HG02973 (cell line): ENCODE data around the gene PCDHA10.
"Not testable (repeated sequence)": the region's sequence is repeated elsewhere in the genome, so short reads cannot be mapped to it uniquely, and the experiment has no call there.

Source experiments
- ATAC-seq: cut with Tn5 transposase; IDR thresholded peaks from one replicate; pipeline ENCODE4 v1.9.1; 2021; ENCODE audit warnings: moderate library complexity; ENCODE audit not compliant: unreplicated experiment

Gene PCDHA10

GRCh38 chr5:140840978-140841962 lies 14.4 kb upstream of the PCDHA10 start, which contains the start of gene PCDHA8:
PCDHA8 (plus strand) TSS chr5:140841187; CDS start chr5:140841322, 135 bp downstream.
- no peak for ATAC-seq

- no peak for ATAC-seq
These were observed 12.6 kb upstream of the PCDHA10 start for GRCh38 chr5:140842798-140843733.

GRCh38 chr5:140848139-140849102 lies 7.3 kb upstream of the PCDHA10 start, which contains the start of gene PCDHA9:
PCDHA9 (plus strand) TSS chr5:140848382; CDS start chr5:140848496, 114 bp downstream.
- not testable (repeated sequence) for ATAC-seq

GRCh38 chr5:140849831-140850634 lies 5.7 kb upstream of the PCDHA10 start:
- not testable (repeated sequence) for ATAC-seq

GRCh38 chr5:140857177-140857986 lies 1.7 kb downstream of the PCDHA10 start:
- no peak for ATAC-seq

GRCh38 chr5:140857987-140858240 lies 2.2 kb downstream of the PCDHA10 start:
- ATAC-seq = no peak

GRCh38 chr5:140862441-140863295 lies 7.0 kb downstream of the PCDHA10 start:
- ATAC-seq = no peak

GRCh38 chr5:140868721-140869554 lies 13.2 kb downstream of the PCDHA10 start, which contains the start of gene PCDHA11:
PCDHA11 (plus strand) TSS chr5:140868957; CDS start chr5:140869104, 147 bp downstream.
- no peak for ATAC-seq

- no peak for ATAC-seq
These were observed 13.8 kb downstream of the PCDHA10 start for GRCh38 chr5:140869555-140869886.

GRCh38 chr5:140870221-140871201 lies 14.8 kb downstream of the PCDHA10 start:
- no peak for ATAC-seq

- ATAC-seq = no peak
These were observed 19.7 kb downstream of the PCDHA10 start, which contains the start of gene PCDHA12 for GRCh38 chr5:140875085-140876065. PCDHA12 (plus strand) TSS chr5:140875308; CDS start chr5:140875473, 165 bp downstream.

GRCh38 chr5:140876541-140877261 lies 21.0 kb downstream of the PCDHA10 start:
- ATAC-seq = not testable (repeated sequence)

- ATAC-seq = no peak
These were observed 21.5 kb downstream of the PCDHA10 start for GRCh38 chr5:140877262-140877581.
